PC-9 (cell line): Measurements from ENCODE around the gene ALPK3. TPM values are rescaled to one million over a fixed set of nuclear protein-coding genes. Genes with fewer than 3 reads are reported as not detected.

Experiments used
- BruUV-seq: library from RNA; stranded (reverse); fragments of 400-500 nt; replicated peaks from 2 replicates; lab custom pipeline; 2021; lab: Mats Ljungman, UMichigan
- CTCF ChIA-PET: fragments of 300-600 bp; sonication (Branson Sonifier 250); formaldehyde crosslinking; loops from one replicate; lab custom pipeline; 2022; ENCODE audit warnings: antibody characterized with exemption; lab: Charles Lee
- POLR2A ChIA-PET: fragments of 300-600 bp; sonication (Branson Sonifier 250); formaldehyde crosslinking; loops from one replicate; lab custom pipeline; 2022; ENCODE audit warnings: antibody characterized with exemption; ENCODE audit not compliant: unreplicated experiment; lab: Charles Lee
- DNase-seq, 2 experiments: peaks; one replicate each; pipeline versions ENCODE4 v3.0.0 to v3.0.0-alpha.2; 2015 to 2022; ENCODE audit warnings: mixed read lengths in 1 of 2
- H2AFZ ChIP-seq: fragments of 200-600 bp; sonication (generic); 2 replicates; pipeline ENCODE4 v1.8.1; 2017; ENCODE audit warnings: antibody characterized with exemption
- H3F3A ChIP-seq: fragments of 200-600 bp; sonication (generic); 2 replicates; pipeline ENCODE4 v1.8.1; 2017; ENCODE audit warnings: antibody characterized with exemption, mild to moderate bottlenecking, low read depth; ENCODE audit not compliant: insufficient read depth
- H3K27ac ChIP-seq: fragments of 200-600 bp; sonication (generic); 2 replicates; pipeline ENCODE4 v1.6.1; 2016; ENCODE audit warnings: mixed run types
- H3K27me3 ChIP-seq: fragments of 200-600 bp; sonication (generic); 2 replicates; pipeline ENCODE4 v1.6.1; 2016; ENCODE audit warnings: low read depth, mixed run types; ENCODE audit not compliant: insufficient read depth
- H3K36me3 ChIP-seq: fragments of 200-600 bp; sonication (generic); 2 replicates; pipeline ENCODE4 v1.6.1; 2016; ENCODE audit warnings: low read depth, mixed run types
- H3K4me1 ChIP-seq: fragments of 200-600 bp; sonication (generic); replicated peaks from 2 replicates; pipeline ENCODE4 v1.6.1; 2016; ENCODE audit warnings: mixed run types; ENCODE audit not compliant: insufficient read depth
- H3K4me2 ChIP-seq: fragments of 200-600 bp; sonication (generic); 2 replicates; pipeline ENCODE4 v1.6.1; 2017; ENCODE audit warnings: mixed run types
- H3K4me3 ChIP-seq: fragments of 200-600 bp; sonication (generic); 2 replicates; pipeline ENCODE4 v1.6.1; 2016; ENCODE audit warnings: mixed run types
- H3K79me2 ChIP-seq: fragments of 200-600 bp; sonication (generic); 2 replicates; pipeline ENCODE4 v1.6.1; 2017; ENCODE audit warnings: low read depth, mixed run types
- H3K9me2 ChIP-seq: fragments of 200-600 bp; sonication (generic); 2 replicates; pipeline ENCODE4 v1.8.1; 2017; ENCODE audit warnings: mild to moderate bottlenecking; ENCODE audit not compliant: insufficient read depth
- H3K9me3 ChIP-seq: fragments of 200-600 bp; sonication (generic); 2 replicates; pipeline ENCODE4 v1.8.1; 2016; ENCODE audit warnings: low read depth; ENCODE audit not compliant: insufficient read depth
- H4K20me1 ChIP-seq: fragments of 200-600 bp; sonication (generic); 2 replicates; pipeline ENCODE4 v1.8.1; 2017; ENCODE audit not compliant: insufficient read depth
- CTCF ChIP-seq: fragments of 200-600 bp; sonication (generic); conservative IDR thresholded peaks from 2 replicates; pipeline ENCODE4 v1.6.1; 2017; ENCODE audit warnings: mixed run types, antibody characterized with exemption, mild to moderate bottlenecking, moderate library complexity
- EZH2 ChIP-seq: fragments of 200-600 bp; sonication (generic); IDR thresholded peaks from 2 replicates; pipeline ENCODE4 v1.8.0; 2017; ENCODE audit warnings: antibody characterized with exemption, low read depth
- intact Hi-C: fragments of 100-400 bp; cut with micrococcal nuclease; formaldehyde crosslinking; loops from one replicate; pipeline ENCODE4 v1.10.0; 2022; ENCODE audit not compliant: unreplicated experiment
- total RNA-seq: library from RNA; stranded (reverse); gene quantifications from 2 replicates; pipeline ENCODE4 v1.2.3, GENCODE V29; 2021

ALPK3 gene
- total RNA-seq, 1 experiment from 2014 or later, result 8.1 TPM

GRCh38 chr15:84840741-84841429 lies 23.7 kb downstream of the ALPK3 start:
- TF ChIP-seq CTCF (no peak), EZH2 (no peak)
- Histone ChIP-seq H3F3A (peaks cover 11% of the 10 kb centered on the region; the same call in 1 of the 2 replicates), H3K4me2 (peak overlapping the region; percentile 63), H3K4me3 (no peak overlapping the region), H4K20me1 (no peaks in the 10 kb centered on the region), H3K9me2 (no peaks in the 10 kb centered on the region), H3K27me3 (no peaks in the 10 kb centered on the region), H2AFZ (no peak overlapping the region; the same call in 1 of the 2 replicates), H3K36me3 (no peaks in the 10 kb centered on the region), H3K9me3 (0 out of 2 replicates have a peak, but pooled peaks cover 2% of the 10 kb centered on the region), H3K79me2 (no peaks in the 10 kb centered on the region), H3K4me1 (peaks cover 35% of the 10 kb centered on the region), H3K27ac (peak overlapping the region; percentile 65)
- ChIA-PET POLR2A (interaction anchor here (0.5 to 1.0 kb wide), 5 partner anchors 72 to 132 kb away, joined by 3 to 6 read pairs (median 5); no protein-coding TSS in a partner anchor), CTCF (interaction anchor here (0.6 to 1.8 kb wide), 2 partner anchors 10 to 88 kb away, joined by 3 to 7 read pairs; no protein-coding TSS in a partner anchor)
- intact Hi-C loops, result no loop called here
- no TSS peak for BruUV-seq
- peak; percentile 78 to 86 for DNase-seq

- Histone ChIP-seq H3K4me1 (peaks cover 35% of the 10 kb centered on the region), H3K4me3 (no peak overlapping the region), H3K27me3 (no peaks in the 10 kb centered on the region), H3K9me2 (no peaks in the 10 kb centered on the region), H3K79me2 (no peaks in the 10 kb centered on the region), H2AFZ (no peak overlapping the region), H3K27ac (no peak overlapping the region), H3K36me3 (no peaks in the 10 kb centered on the region), H3K9me3 (peaks cover 19% of the 10 kb centered on the region; the same call in 1 of the 2 replicates), H3K4me2 (no peak overlapping the region), H4K20me1 (no peaks in the 10 kb centered on the region), H3F3A (peaks cover 11% of the 10 kb centered on the region; the same call in 1 of the 2 replicates)
- POLR2A ChIA-PET, result no interaction called here
- intact Hi-C loops, result no loop called here
- no TSS peak for BruUV-seq
- DNase-seq, result no peak
- CTCF ChIA-PET, result no interaction called here
- TF ChIP-seq CTCF (no peak), EZH2 (no peak)
These were observed 25.6 kb downstream of the ALPK3 start for GRCh38 chr15:84842781-84843180.

GRCh38 chr15:84844964-84845363 lies 27.8 kb downstream of the ALPK3 start:
- no peaks in the 10 kb centered on the region for H4K20me1 ChIP-seq
- H3K36me3 ChIP-seq, result no peaks in the 10 kb centered on the region
- intact Hi-C loops, result loop anchor here (1.0 kb wide), 2 partner anchors 83 to 199 kb away; no protein-coding TSS in a partner anchor
- H3K79me2 ChIP-seq, result no peaks in the 10 kb centered on the region
- 0 out of 2 replicates have a peak overlapping the region, but pooled peaks have one; percentile 25 for H3K27ac ChIP-seq
- H3F3A ChIP-seq, result peaks cover 11% of the 10 kb centered on the region; the same call in 1 of the 2 replicates
- H3K9me3 ChIP-seq, result peaks cover 19% of the 10 kb centered on the region; the same call in 1 of the 2 replicates
- H3K4me3 ChIP-seq, result no peak overlapping the region
- 0 out of 2 replicates have a peak overlapping the region, but pooled peaks have one; percentile 12 for H2AFZ ChIP-seq
- no peaks in the 10 kb centered on the region for H3K9me2 ChIP-seq
- no TSS peak for BruUV-seq
- H3K4me1 ChIP-seq, result peaks cover 33% of the 10 kb centered on the region
- no peak overlapping the region for H3K4me2 ChIP-seq
- CTCF ChIA-PET, result interaction anchor here (0.7 to 1.1 kb wide), 2 partner anchors 34 to 209 kb away, joined by 6 to 15 read pairs; no protein-coding TSS in a partner anchor
- no peaks in the 10 kb centered on the region for H3K27me3 ChIP-seq
- POLR2A ChIA-PET, result no interaction called here
- TF ChIP-seq EZH2, result no peak
- no peak for TF ChIP-seq CTCF
- peak in 1 of 2 experiments; percentile 5 for DNase-seq
